Stimulated activated CD4-positive, alpha-beta T cell treated with anti-CD3 and anti-CD28 coated beads, TNF-alpha, amount 100 ng/mL, for 48 hours (primary cell): ENCODE measurements around the gene CTNNBIP1.
"Not testable (repeated sequence)": the region's sequence is repeated elsewhere in the genome, so short reads cannot be mapped to it uniquely, and the experiment has no call there.

ENCODE experiments used
- DNase-seq, 3 donors: peaks; one replicate each; pipeline ENCODE4 v3.0.0-alpha.2; 2020; ENCODE audit warnings: low read depth in 3 of 3

Gene CTNNBIP1

DNA sequence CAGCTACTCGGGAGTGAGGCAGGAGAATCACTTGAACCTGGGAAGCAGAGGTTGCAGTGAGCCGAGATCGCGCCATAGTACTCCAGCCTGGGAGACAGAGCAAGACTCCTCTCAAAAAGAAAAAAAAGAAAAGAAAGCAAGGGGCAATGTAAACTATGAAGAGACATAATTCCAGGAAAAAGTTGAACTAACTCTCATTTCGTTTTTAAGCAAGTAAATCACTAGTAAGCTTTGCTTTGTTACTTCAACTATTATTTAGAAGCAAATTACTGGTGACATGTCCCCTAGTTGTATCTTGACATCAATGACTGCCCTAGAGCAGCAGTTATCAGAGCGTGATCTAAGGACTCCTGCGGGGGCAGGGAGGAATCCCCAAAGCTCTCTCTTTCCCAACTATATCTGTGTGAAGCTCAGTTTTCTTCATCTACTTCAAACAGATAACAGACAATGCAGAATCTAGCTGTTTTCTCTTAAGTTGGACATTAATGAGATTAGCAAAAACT, 105.0 kb downstream of the CTNNBIP1 start:
- no peak for DNase-seq

- not testable (repeated sequence) for DNase-seq
Observed at GRCh38 chr1:9803003-9803918, 106.8 kb downstream of the CTNNBIP1 start.

- DNase-seq, result no peak
Observed at GRCh38 chr1:9801909-9802308, 108.2 kb downstream of the CTNNBIP1 start.
